Fibroblast of villous mesenchyme (primary cell): ENCODE results near the gene DRAP1. TPM values are rescaled to one million over a fixed set of nuclear protein-coding genes. Genes with fewer than 3 reads are reported as not detected.

Experiments
- DNase-seq: peaks from one replicate; pipeline ENCODE4 v3.0.0-alpha.2; 2010; ENCODE audit warnings: low read depth
- H3K4me3 ChIP-seq: 2 replicates; pipeline ENCODE4 v1.5.1; 2011; ENCODE audit warnings: low read depth, mild to moderate bottlenecking, low read length
- CTCF ChIP-seq: IDR thresholded peaks from 2 replicates; pipeline ENCODE4 v1.5.1; 2012; ENCODE audit warnings: low read depth, mild to moderate bottlenecking, low read length; ENCODE audit not compliant: insufficient read depth
- total RNA-seq: library from RNA; depleted of rRNA; stranded (reverse); fragments of >200 nt; gene quantifications from 2 replicates; pipeline ENCODE4 v1.2.3, GENCODE V29; 2012

The DRAP1 gene
- total RNA-seq, 1 donor: 218 TPM

GRCh38 chr11:65900125-65900898, 18.9 kb upstream of the DRAP1 start, which contains the start of gene FOSL1:
Gene FOSL1, minus strand, starts transcription at chr11:65900388. Its CDS starts 49 bp downstream, at chr11:65900339.
- peak within 1 kb of the TSS; percentile 84 for H3K4me3 ChIP-seq
- DNase-seq: peak; percentile 96
- no peak for TF ChIP-seq CTCF

GRCh38 chr11:65900899-65901180, 18.4 kb upstream of the DRAP1 start:
- H3K4me3 ChIP-seq: no peak overlapping the region
- no peak for TF ChIP-seq CTCF
- no peak for DNase-seq

- peak; percentile 76 for DNase-seq
- no peak overlapping the region for H3K4me3 ChIP-seq
- no peak for TF ChIP-seq CTCF
Measured at GRCh38 chr11:65903068-65903481, 16.2 kb upstream of the DRAP1 start.

- DNase-seq: no peak
- H3K4me3 ChIP-seq: no peak overlapping the region
- TF ChIP-seq CTCF: no peak
Measured at GRCh38 chr11:65903715-65904114, 15.5 kb upstream of the DRAP1 start.

- DNase-seq: no peak
- no peak for TF ChIP-seq CTCF
- no peak overlapping the region for H3K4me3 ChIP-seq
Measured at GRCh38 chr11:65906602-65907001, 12.6 kb upstream of the DRAP1 start.

- DNase-seq: no peak
- TF ChIP-seq CTCF: no peak
- no peak overlapping the region for H3K4me3 ChIP-seq
Measured at GRCh38 chr11:65907878-65908277, 11.3 kb upstream of the DRAP1 start.
